Hepatocyte (in vitro differentiated cells): ENCODE measurements around the gene ABI1. TPM values are rescaled to one million over a fixed set of nuclear protein-coding genes. Genes with fewer than 3 reads are reported as not detected.

Experiments used
- DNase-seq: peaks from one replicate; pipeline ENCODE4 v3.0.0-alpha.2; 2016; ENCODE audit warnings: low spot score
- H2AFZ ChIP-seq: fragments of 200-600 bp; sonication (generic); 2 replicates; pipeline ENCODE4 v1.6.0; 2016; ENCODE audit warnings: antibody characterized with exemption, mild to moderate bottlenecking
- H3K27ac ChIP-seq: fragments of 200-600 bp; sonication (generic); 2 replicates; pipeline ENCODE4 v1.5.1; 2016; ENCODE audit warnings: mild to moderate bottlenecking
- H3K27me3 ChIP-seq: fragments of 200-600 bp; sonication (generic); 2 replicates; pipeline ENCODE4 v1.6.1; 2016
- H3K36me3 ChIP-seq: fragments of 200-600 bp; sonication (generic); replicated peaks from 2 replicates; pipeline ENCODE4 v1.5.1; 2016; ENCODE audit warnings: low read depth; ENCODE audit not compliant: insufficient read depth
- H3K4me1 ChIP-seq: fragments of 200-600 bp; sonication (generic); 2 replicates; pipeline ENCODE4 v1.5.1; 2016; ENCODE audit warnings: mild to moderate bottlenecking, moderate library complexity; ENCODE audit not compliant: insufficient read depth
- H3K4me2 ChIP-seq: fragments of 200-600 bp; sonication (generic); 2 replicates; pipeline ENCODE4 v1.6.0; 2016
- H3K4me3 ChIP-seq: fragments of 200-600 bp; sonication (generic); 2 replicates; pipeline ENCODE4 v1.5.1; 2016; ENCODE audit warnings: mild to moderate bottlenecking
- H3K79me2 ChIP-seq: fragments of 200-600 bp; sonication (generic); 2 replicates; pipeline ENCODE4 v1.6.0; 2017; ENCODE audit warnings: mild to moderate bottlenecking
- H3K9me2 ChIP-seq: fragments of 200-600 bp; sonication (generic); replicated peaks from 2 replicates; pipeline ENCODE4 v1.6.0; 2017; ENCODE audit warnings: mild to moderate bottlenecking; ENCODE audit not compliant: insufficient read depth
- H3K9me3 ChIP-seq: fragments of 200-600 bp; sonication (generic); 2 replicates; pipeline ENCODE4 v1.5.1; 2016; ENCODE audit warnings: low read depth, mild to moderate bottlenecking
- H4K20me1 ChIP-seq: fragments of 200-600 bp; sonication (generic); 2 replicates; pipeline ENCODE4 v1.6.0; 2016; ENCODE audit warnings: mild to moderate bottlenecking; ENCODE audit not compliant: insufficient read depth, poor library complexity, severe bottlenecking
- CTCF ChIP-seq: fragments of 200-600 bp; sonication (generic); IDR thresholded peaks from 2 replicates; pipeline ENCODE4 v1.5.1; 2016; ENCODE audit warnings: antibody characterized with exemption, mild to moderate bottlenecking; ENCODE audit not compliant: poor library complexity
- EZH2 ChIP-seq: fragments of 200-600 bp; sonication (generic); IDR thresholded peaks from 2 replicates; pipeline ENCODE4 v1.6.1; 2016; ENCODE audit warnings: antibody characterized with exemption, mild to moderate bottlenecking, borderline replicate concordance
- EZH2phosphoT487 ChIP-seq: fragments of 200-600 bp; sonication (generic); IDR thresholded peaks from one replicate; pipeline ENCODE4 v1.6.1; 2018; ENCODE audit warnings: antibody characterized with exemption, mild to moderate bottlenecking, low read depth, moderate library complexity; ENCODE audit not compliant: unreplicated experiment, severe bottlenecking
- WGBS: methylation state at CpG from one replicate; pipeline ENCODE4 v1.1.6; 2016; ENCODE audit warnings: low lambda C conversion rate; ENCODE audit errors: missing lambda C conversion rate; 5-methylcytosine and 5-hydroxymethylcytosine counted together
- polyA plus RNA-seq: library from polyadenylated mRNA; unstranded; fragments of >200 nt; fragmentation: Nextera tagmentation; extraction: Ambion mirVana; gene quantifications from 2 replicates; pipeline ENCODE4 v1.2.1, GENCODE V29; 2016
- total RNA-seq: library from RNA; depleted of rRNA; stranded (reverse); fragments of >200 nt; gene quantifications from 2 replicates; pipeline ENCODE4 v1.2.3, GENCODE V29; 2014

ABI1 gene
- total and polyA plus RNA-seq, 2 experiments from 2014 or later, result 30.5 to 46.1 TPM

- H3K4me2 ChIP-seq, result peak overlapping the region; percentile 57
- H3K9me3 ChIP-seq, result no peaks in the 10 kb centered on the region
- no peak for TF ChIP-seq EZH2
- no peak overlapping the region for H2AFZ ChIP-seq
- H3K4me1 ChIP-seq, result peaks cover 16% of the 10 kb centered on the region
- H3K4me3 ChIP-seq, result no peak overlapping the region
- no peaks in the 10 kb centered on the region for H3K36me3 ChIP-seq
- H3K9me2 ChIP-seq, result no peaks in the 10 kb centered on the region
- DNase-seq, result no peak
- no peaks in the 10 kb centered on the region for H3K27me3 ChIP-seq
- no peaks in the 10 kb centered on the region for H4K20me1 ChIP-seq
- H3K79me2 ChIP-seq, result peaks cover 59% of the 10 kb centered on the region
- WGBS, result 75% methylated on average over 4 of the region's 4 CpGs
- H3K27ac ChIP-seq, result peak overlapping the region; percentile 51
Observed at GRCh38 chr10:26700884-26701630, 159.7 kb downstream of the ABI1 start.

GRCh38 chr10:26699631-26700030 lies 161.1 kb downstream of the ABI1 start:
- peaks cover 16% of the 10 kb centered on the region for H3K4me1 ChIP-seq
- no peak for DNase-seq
- no peaks in the 10 kb centered on the region for H4K20me1 ChIP-seq
- no peaks in the 10 kb centered on the region for H3K9me3 ChIP-seq
- no peak overlapping the region for H3K4me2 ChIP-seq
- no peak overlapping the region for H3K27ac ChIP-seq
- WGBS, result 99% methylated on average over 7 of the region's 7 CpGs
- no peaks in the 10 kb centered on the region for H3K27me3 ChIP-seq
- no peak for TF ChIP-seq EZH2
- H2AFZ ChIP-seq, result no peak overlapping the region
- H3K79me2 ChIP-seq, result peaks cover 55% of the 10 kb centered on the region
- no peaks in the 10 kb centered on the region for H3K36me3 ChIP-seq
- H3K9me2 ChIP-seq, result no peaks in the 10 kb centered on the region
- H3K4me3 ChIP-seq, result no peak overlapping the region

GRCh38 chr10:26698909-26699308 lies 161.8 kb downstream of the ABI1 start:
- no peaks in the 10 kb centered on the region for H3K9me3 ChIP-seq
- DNase-seq, result no peak
- 69% methylated on average over 2 of the region's 2 CpGs for WGBS
- peak overlapping the region; percentile 98 for H3K4me2 ChIP-seq
- no peak overlapping the region for H2AFZ ChIP-seq
- TF ChIP-seq EZH2phosphoT487 (no peak), EZH2 (no peak)
- peak overlapping the region; percentile 96 for H3K4me3 ChIP-seq
- H3K27ac ChIP-seq, result no peak overlapping the region
- peaks cover 55% of the 10 kb centered on the region for H3K79me2 ChIP-seq
- no peaks in the 10 kb centered on the region for H4K20me1 ChIP-seq
- peaks cover 16% of the 10 kb centered on the region for H3K4me1 ChIP-seq
- no peaks in the 10 kb centered on the region for H3K27me3 ChIP-seq
- no peaks in the 10 kb centered on the region for H3K36me3 ChIP-seq
- no peaks in the 10 kb centered on the region for H3K9me2 ChIP-seq

- WGBS, result 2% methylated on average over 25 of the region's 42 CpGs
- no peak for TF ChIP-seq CTCF
- no peak for TF ChIP-seq EZH2
- no peak for TF ChIP-seq EZH2phosphoT487
- Histone ChIP-seq H3K9me3 (no peaks in the 10 kb centered on the region), H3K9me2 (no peaks in the 10 kb centered on the region), H3K36me3 (no peaks in the 10 kb centered on the region), H2AFZ (peak overlapping the region; percentile 99), H3K79me2 (peaks cover 52% of the 10 kb centered on the region), H3K4me3 (peak overlapping the region; percentile 96), H3K27ac (peak overlapping the region; percentile 96), H4K20me1 (no peaks in the 10 kb centered on the region), H3K4me2 (peak overlapping the region; percentile 98), H3K4me1 (peaks cover 16% of the 10 kb centered on the region), H3K27me3 (no peaks in the 10 kb centered on the region)
- no peak for DNase-seq
Observed at GRCh38 chr10:26697922-26698608, 162.7 kb downstream of the ABI1 start.
